Stimulated activated CD8-positive, alpha-beta memory T cell treated with anti-CD3 and anti-CD28 coated beads, Interleukin-12 subunit alpha, Interleukin-12 subunit beta, amount 100 ng/mL, for 24 hours (primary cell): ENCODE data around the gene DPT.
"Not testable (repeated sequence)": the region's sequence is repeated elsewhere in the genome, so short reads cannot be mapped to it uniquely, and the experiment has no call there.

Experiments
- DNase-seq: peaks from one replicate; pipeline ENCODE4 v3.0.0-alpha.2; 2020; ENCODE audit errors: extremely low read depth

Gene DPT

GRCh38 chr1:168728473-168729404, at the start of gene DPT:
Gene DPT (minus strand): TSS chr1:168729206. CDS start chr1:168729174, 32 bp downstream.
- no peak for DNase-seq

- no peak for DNase-seq
These were observed 46.4 kb upstream of the DPT start for GRCh38 chr1:168775366-168775765.

GRCh38 chr1:168774241-168774640, 45.2 kb upstream of the DPT start:
- DNase-seq, result no peak

GRCh38 chr1:168772428-168773060, 43.5 kb upstream of the DPT start:
- DNase-seq, result no peak

- DNase-seq, result no peak
These were observed 42.2 kb upstream of the DPT start for GRCh38 chr1:168771104-168771630.

- DNase-seq, result not testable (repeated sequence)
These were observed 40.9 kb upstream of the DPT start for GRCh38 chr1:168769893-168770292.

- no peak for DNase-seq
These were observed 39.0 kb upstream of the DPT start for GRCh38 chr1:168767894-168768584.

GRCh38 chr1:168766568-168766967, 37.6 kb upstream of the DPT start:
- no peak for DNase-seq

GRCh38 chr1:168763031-168763430, 34.0 kb upstream of the DPT start:
- no peak for DNase-seq

- DNase-seq, result no peak
These were observed 33.5 kb upstream of the DPT start for GRCh38 chr1:168762473-168762872.

GRCh38 chr1:168760781-168761180, 31.8 kb upstream of the DPT start:
- no peak for DNase-seq

GRCh38 chr1:168760241-168760640, 31.2 kb upstream of the DPT start:
- DNase-seq, result no peak

GRCh38 chr1:168759077-168759476, 30.1 kb upstream of the DPT start:
- DNase-seq, result no peak

- no peak for DNase-seq
These were observed 29.5 kb upstream of the DPT start for GRCh38 chr1:168758503-168758902.

GRCh38 chr1:168755800-168756418, 26.9 kb upstream of the DPT start:
- no peak for DNase-seq

- no peak for DNase-seq
These were observed 23.3 kb upstream of the DPT start for GRCh38 chr1:168752171-168752832.

GRCh38 chr1:168751195-168751650, 22.2 kb upstream of the DPT start:
- no peak for DNase-seq

- DNase-seq, result no peak
These were observed 14.1 kb upstream of the DPT start for GRCh38 chr1:168742994-168743650.

GRCh38 chr1:168742386-168742785, 13.4 kb upstream of the DPT start:
- DNase-seq, result no peak

- no peak for DNase-seq
These were observed 10.9 kb upstream of the DPT start for GRCh38 chr1:168739908-168740307.

- DNase-seq, result no peak
These were observed 7.5 kb upstream of the DPT start for GRCh38 chr1:168736520-168736919.
